Body of pancreas (tissue), 4 donors: ENCODE results near the gene CDKN2B-AS1.

Experiments
- CTCF ChIP-seq, 7 experiments: fragments of 450-650 bp in 4 of 7; fragments of 200-600 bp in 3 of 7; sonication (generic) in 3 of 7; IDR thresholded peaks; one replicate each; pipeline ENCODE4 v1.5.1; 2016 to 2019; ENCODE audit warnings: antibody characterized with exemption in 7 of 7
- POLR2A ChIP-seq, 3 donors: fragments of 450-650 bp; IDR thresholded peaks; one replicate each; pipeline ENCODE4 v1.6.1; 2016; ENCODE audit warnings: antibody characterized with exemption in 3 of 3, mild to moderate bottlenecking in 2 of 3

GRCh38 chr9:22131817-22132216 is 137.2 kb downstream of the CDKN2B-AS1 start:
- TF ChIP-seq POLR2A (IDR thresholded peaks at IDR 0.05), result no peak
- TF ChIP-seq CTCF (IDR thresholded peaks at IDR 0.05), result no peak
